Caco-2 (cell line): ENCODE data around the gene RBKS. TPM values are rescaled to one million over a fixed set of nuclear protein-coding genes. Genes with fewer than 3 reads are reported as not detected.

Experiments used
- BruUV-seq: library from RNA; stranded (reverse); fragments of 400-500 nt; replicated peaks from 2 replicates; lab custom pipeline; 2021; lab: Mats Ljungman, UMichigan
- CTCF ChIA-PET: fragments of 300-600 bp; sonication (Branson Sonifier 250); formaldehyde crosslinking; loops from one replicate; lab custom pipeline; 2022; ENCODE audit warnings: antibody characterized with exemption; lab: Charles Lee
- POLR2A ChIA-PET: fragments of 300-600 bp; sonication (Branson Sonifier 250); formaldehyde crosslinking; loops from one replicate; lab custom pipeline; 2022; ENCODE audit warnings: antibody characterized with exemption; lab: Charles Lee
- DNase-seq, 2 experiments: peaks; one replicate each; pipeline versions ENCODE4 v3.0.0 to v3.0.0-alpha.2; 2020 to 2022
- H3K27me3 ChIP-seq: replicated peaks from 2 replicates; pipeline ENCODE4 v1.6.0; 2011; ENCODE audit warnings: low read length; ENCODE audit not compliant: control insufficient read depth, insufficient read depth
- H3K36me3 ChIP-seq: 2 replicates; pipeline ENCODE4 v1.5.1; 2011; ENCODE audit warnings: low read length; ENCODE audit not compliant: control insufficient read depth, insufficient read depth
- H3K4me1 ChIP-seq: fragments of 250-450 bp; sonication (Bioruptor Pico); 2 replicates; pipeline ENCODE4 v1.5.1; 2020; ENCODE audit warnings: mild to moderate bottlenecking
- H3K4me3 ChIP-seq: 2 replicates; pipeline ENCODE4 v1.5.1; 2011; ENCODE audit warnings: low read depth, mild to moderate bottlenecking, control low read depth, low read length
- H3K9me3 ChIP-seq: fragments of 250-450 bp; sonication (Bioruptor Pico); 2 replicates; pipeline ENCODE4 v1.5.1; 2020; ENCODE audit warnings: mild to moderate bottlenecking, moderate library complexity
- H3K27ac Mint-ChIP-seq: one replicate; pipeline ENCODE4 v1.8.0; 2022; ENCODE audit warnings: mixed read lengths; ENCODE audit not compliant: unreplicated experiment
- H3K27me3 Mint-ChIP-seq: one replicate; pipeline ENCODE4 v1.8.0; 2022; ENCODE audit warnings: mixed read lengths; ENCODE audit not compliant: insufficient read depth, unreplicated experiment
- H3K36me3 Mint-ChIP-seq: one replicate; pipeline ENCODE4 v1.8.0; 2022; ENCODE audit warnings: mild to moderate bottlenecking, mixed read lengths; ENCODE audit not compliant: insufficient read depth, unreplicated experiment
- H3K4me1 Mint-ChIP-seq: one replicate; pipeline ENCODE4 v1.8.0; 2022; ENCODE audit warnings: low read depth, mixed read lengths; ENCODE audit not compliant: unreplicated experiment
- H3K4me3 Mint-ChIP-seq: one replicate; pipeline ENCODE4 v1.8.0; 2022; ENCODE audit warnings: mild to moderate bottlenecking, moderate library complexity, mixed read lengths; ENCODE audit not compliant: unreplicated experiment
- H3K9me3 Mint-ChIP-seq: one replicate; pipeline ENCODE4 v1.8.0; 2022; ENCODE audit warnings: mixed read lengths; ENCODE audit not compliant: unreplicated experiment
- intact Hi-C: fragments of 100-400 bp; cut with micrococcal nuclease; formaldehyde crosslinking; loops from one replicate; pipeline ENCODE4 v1.10.0; 2022; ENCODE audit not compliant: unreplicated experiment
- total RNA-seq: library from RNA; stranded (reverse); gene quantifications from 2 replicates; pipeline ENCODE4 v1.2.3, GENCODE V29; 2022
- TF ChIP-seq, protein P1 (sequence below), 2 experiments: fragments of 200-600 bp in 1 of 2; IDR thresholded peaks; 1 replicate in 1 of 2; 2 replicates in 1 of 2; pipeline versions ENCODE4 v1.5.1 to v1.8.0; 2011 to 2022; ENCODE audit warnings: antibody characterized with exemption in 1 of 2, control low read depth in 1 of 2, inconsistent platforms in 1 of 2, low read depth in 1 of 2, low read length in 1 of 2, mild to moderate bottlenecking in 1 of 2, moderate library complexity in 1 of 2; ENCODE audit not compliant: insufficient read depth in 1 of 2, severe bottlenecking in 1 of 2, unreplicated experiment in 1 of 2

RBKS gene
- total RNA-seq, 1 experiment from 2014 or later: 7.4 TPM

DNA sequence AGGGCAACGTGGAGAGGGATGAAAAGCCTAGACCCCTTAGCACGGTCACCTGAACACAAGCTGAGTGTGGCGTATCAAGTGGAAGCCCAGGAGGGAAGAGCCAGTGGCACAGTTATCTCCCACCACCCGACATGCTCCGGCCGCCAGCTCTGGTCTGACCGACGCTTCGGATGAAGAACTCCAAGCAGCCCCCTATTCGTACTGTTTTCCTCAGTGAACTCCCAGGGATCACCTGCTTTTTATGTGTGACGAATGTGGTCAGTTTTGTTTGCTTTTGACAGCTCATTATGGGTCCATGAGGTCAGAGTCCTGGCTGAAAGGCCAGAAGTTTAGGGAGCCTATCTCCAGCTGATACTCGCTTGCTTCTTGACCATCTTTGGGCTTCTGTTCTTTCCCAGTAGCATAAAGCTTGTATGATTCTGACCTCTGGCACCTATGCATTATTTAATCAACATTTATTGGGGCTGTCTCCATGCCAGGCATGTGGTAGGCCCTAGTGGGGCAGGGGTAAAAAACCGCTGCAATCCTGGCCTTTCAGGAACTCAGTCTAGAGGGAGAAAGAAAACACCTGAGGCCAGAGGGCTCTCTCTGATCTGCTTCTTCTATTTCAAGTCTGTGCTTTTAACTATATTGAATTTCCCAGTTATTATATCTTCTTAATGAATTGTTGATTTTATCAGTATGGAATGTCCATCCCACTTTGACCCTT lies 151.7 kb downstream of the RBKS start:
- H3K4me1 Mint-ChIP-seq: peaks cover 27% of the 10 kb centered on the region
- no peaks in the 10 kb centered on the region for H3K36me3 Mint-ChIP-seq
- H3K4me1 ChIP-seq: peaks cover 27% of the 10 kb centered on the region
- no TSS peak for BruUV-seq
- TF ChIP-seq, protein P1, sequence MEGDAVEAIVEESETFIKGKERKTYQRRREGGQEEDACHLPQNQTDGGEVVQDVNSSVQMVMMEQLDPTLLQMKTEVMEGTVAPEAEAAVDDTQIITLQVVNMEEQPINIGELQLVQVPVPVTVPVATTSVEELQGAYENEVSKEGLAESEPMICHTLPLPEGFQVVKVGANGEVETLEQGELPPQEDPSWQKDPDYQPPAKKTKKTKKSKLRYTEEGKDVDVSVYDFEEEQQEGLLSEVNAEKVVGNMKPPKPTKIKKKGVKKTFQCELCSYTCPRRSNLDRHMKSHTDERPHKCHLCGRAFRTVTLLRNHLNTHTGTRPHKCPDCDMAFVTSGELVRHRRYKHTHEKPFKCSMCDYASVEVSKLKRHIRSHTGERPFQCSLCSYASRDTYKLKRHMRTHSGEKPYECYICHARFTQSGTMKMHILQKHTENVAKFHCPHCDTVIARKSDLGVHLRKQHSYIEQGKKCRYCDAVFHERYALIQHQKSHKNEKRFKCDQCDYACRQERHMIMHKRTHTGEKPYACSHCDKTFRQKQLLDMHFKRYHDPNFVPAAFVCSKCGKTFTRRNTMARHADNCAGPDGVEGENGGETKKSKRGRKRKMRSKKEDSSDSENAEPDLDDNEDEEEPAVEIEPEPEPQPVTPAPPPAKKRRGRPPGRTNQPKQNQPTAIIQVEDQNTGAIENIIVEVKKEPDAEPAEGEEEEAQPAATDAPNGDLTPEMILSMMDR (IDR thresholded peaks at IDR 0.05; ENCODE audit: insufficient read depth in 1 of 2, low read depth in 1 of 2, low read length in 1 of 2, severe bottlenecking in 1 of 2, unreplicated experiment in 1 of 2): no peak
- H3K4me3 ChIP-seq: no peak overlapping the region
- CTCF ChIA-PET: interaction anchor here (0.7 to 1.1 kb wide), 3 partner anchors 14 to 55 kb away, joined by 3 read pairs; no protein-coding TSS in a partner anchor
- peaks cover 5% of the 10 kb centered on the region; the same call in 1 of the 2 replicates for H3K9me3 ChIP-seq
- intact Hi-C loops: loop anchor here (1.0 kb wide), 1 partner anchor 14 kb away; no protein-coding TSS in a partner anchor
- peak overlapping the region; percentile 90 for H3K27ac Mint-ChIP-seq
- no peaks in the 10 kb centered on the region for H3K9me3 Mint-ChIP-seq
- H3K27me3 ChIP-seq: no peaks in the 10 kb centered on the region; the same call in 1 of the 2 replicates
- H3K27me3 Mint-ChIP-seq: no peaks in the 10 kb centered on the region
- H3K36me3 ChIP-seq: no peaks in the 10 kb centered on the region
- POLR2A ChIA-PET: interaction anchor here (1.0 to 1.2 kb wide), 2 partner anchors 14 to 15 kb away, joined by 6 to 22 read pairs; no protein-coding TSS in a partner anchor
- H3K4me3 Mint-ChIP-seq: peak overlapping the region; percentile 66
- DNase-seq: peak; percentile 59 to 80

DNA sequence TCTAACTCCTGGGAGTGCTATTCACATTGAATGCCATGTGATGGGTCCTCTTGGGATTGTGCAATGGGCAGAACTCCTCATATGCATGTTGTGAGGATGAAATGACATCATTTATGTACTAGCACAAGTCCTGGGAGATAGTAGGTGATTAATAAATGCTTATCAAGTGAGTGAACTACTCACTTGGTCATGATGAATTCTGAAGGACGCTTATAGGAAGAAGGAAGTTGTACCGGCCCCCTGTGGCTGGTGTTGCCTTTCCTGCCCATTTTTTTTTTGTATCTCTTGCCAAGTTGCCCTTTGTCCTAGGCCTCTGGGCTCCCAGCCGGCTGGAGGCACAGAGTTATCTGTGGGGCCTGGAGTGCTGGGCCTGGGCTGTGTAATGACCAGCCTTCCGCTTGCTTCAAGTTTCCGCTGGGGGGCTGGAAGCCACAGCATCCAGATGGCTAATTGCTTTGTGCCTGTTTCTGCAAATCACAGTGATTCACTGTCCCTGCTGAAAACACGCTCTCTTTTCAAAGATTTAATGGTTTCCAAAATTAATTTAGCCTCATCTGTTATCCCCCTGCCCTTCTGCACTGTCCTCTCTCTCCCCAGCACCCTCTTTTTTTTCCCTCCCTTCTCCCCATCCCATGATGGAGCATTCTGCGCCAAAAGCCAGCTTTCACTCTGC lies 152.4 kb downstream of the RBKS start:
- Histone ChIP-seq H3K4me3 (no peak overlapping the region), H3K27me3 (no peaks in the 10 kb centered on the region; the same call in 1 of the 2 replicates), H3K9me3 (peaks cover 5% of the 10 kb centered on the region; the same call in 1 of the 2 replicates), H3K36me3 (no peaks in the 10 kb centered on the region), H3K4me1 (peaks cover 27% of the 10 kb centered on the region)
- H3K27me3 Mint-ChIP-seq: no peaks in the 10 kb centered on the region
- H3K27ac Mint-ChIP-seq: peak overlapping the region; percentile 90
- H3K36me3 Mint-ChIP-seq: no peaks in the 10 kb centered on the region
- no peaks in the 10 kb centered on the region for H3K9me3 Mint-ChIP-seq
- intact Hi-C loops: loop anchor here (1.0 kb wide), 1 partner anchor 14 kb away; no protein-coding TSS in a partner anchor
- H3K4me3 Mint-ChIP-seq: peak overlapping the region; percentile 66
- H3K4me1 Mint-ChIP-seq: peaks cover 27% of the 10 kb centered on the region
- DNase-seq: peak in 1 of 2 experiments; percentile 79
- POLR2A ChIA-PET: interaction anchor here (1.0 to 1.7 kb wide), 3 partner anchors 14 to 15 kb away, joined by 6 to 22 read pairs (median 6); no protein-coding TSS in a partner anchor
- TSS peak; percentile 92 for BruUV-seq
- CTCF ChIA-PET: interaction anchor here (0.7 to 1.1 kb wide), 3 partner anchors 15 to 54 kb away, joined by 3 read pairs; no protein-coding TSS in a partner anchor
- TF ChIP-seq, protein P1 (IDR thresholded peaks at IDR 0.05; ENCODE audit: insufficient read depth in 1 of 2, low read depth in 1 of 2, low read length in 1 of 2, severe bottlenecking in 1 of 2, unreplicated experiment in 1 of 2): no peak

DNA sequence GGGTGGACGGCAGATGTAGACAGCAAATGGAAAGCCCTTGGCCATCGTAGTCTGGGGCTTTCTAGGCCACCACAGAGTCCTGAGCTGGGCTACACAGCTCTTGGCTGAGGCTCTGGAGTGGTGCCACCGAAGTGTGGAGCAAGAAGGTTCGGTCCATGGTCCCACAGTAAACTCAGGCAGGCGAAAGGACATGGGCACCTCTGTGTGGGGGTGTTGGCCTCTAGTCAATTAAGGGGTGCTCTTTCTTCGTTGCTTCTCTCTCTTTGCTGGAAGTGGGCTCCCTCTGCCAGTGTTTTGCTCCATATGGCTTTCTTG lies 153.3 kb downstream of the RBKS start:
- intact Hi-C loops: no loop called here
- TF ChIP-seq, protein P1 (IDR thresholded peaks at IDR 0.05; ENCODE audit: insufficient read depth in 1 of 2, low read depth in 1 of 2, low read length in 1 of 2, severe bottlenecking in 1 of 2, unreplicated experiment in 1 of 2): no peak
- Mint-ChIP-seq H3K36me3 (no peaks in the 10 kb centered on the region), H3K27me3 (no peaks in the 10 kb centered on the region), H3K27ac (peak overlapping the region; percentile 90), H3K9me3 (no peaks in the 10 kb centered on the region), H3K4me3 (no peak overlapping the region), H3K4me1 (peaks cover 27% of the 10 kb centered on the region)
- BruUV-seq: no TSS peak
- Histone ChIP-seq H3K9me3 (peaks cover 5% of the 10 kb centered on the region; the same call in 1 of the 2 replicates), H3K4me1 (peaks cover 27% of the 10 kb centered on the region), H3K4me3 (no peak overlapping the region), H3K36me3 (no peaks in the 10 kb centered on the region), H3K27me3 (no peaks in the 10 kb centered on the region; the same call in 1 of the 2 replicates)
- DNase-seq: no peak
- POLR2A ChIA-PET: interaction anchor here (0.6 to 1.7 kb wide), 2 partner anchors 14 to 16 kb away, joined by 4 to 6 read pairs; no protein-coding TSS in a partner anchor
- CTCF ChIA-PET: interaction anchor here (0.6 to 1.6 kb wide), 2 partner anchors 13 to 225 kb away, joined by 6 to 8 read pairs; no protein-coding TSS in a partner anchor
